Activated T-helper 1 cell treated with anti-CD3 and anti-CD28 coated beads, Interleukin-12 subunit alpha, Interleukin-12 subunit beta, Interleukin-2, Interleukin-4 antibody, amounts not matched to agents 30 ng/mL and 10 ng/mL and 1 ng/mL, durations not matched to agents 14 hours and 24 hours and 36 hours (primary cell): ENCODE data around the gene SHC4. TPM values are rescaled to one million over a fixed set of nuclear protein-coding genes. Genes with fewer than 3 reads are reported as not detected.
A peak's percentile ranks its signal among the peaks of the same experiment; 100 is the strongest.

Experiments
- DNase-seq: peaks from one replicate; pipeline ENCODE4 v3.0.0; 2021; ENCODE audit warnings: low spot score
- H3K27ac Mint-ChIP-seq: one replicate; pipeline ENCODE4 v1.8.0; 2021; ENCODE audit warnings: mild to moderate bottlenecking, mixed read lengths
- H3K27me3 Mint-ChIP-seq: one replicate; pipeline ENCODE4 v1.8.0; 2022; ENCODE audit warnings: mild to moderate bottlenecking, moderate library complexity, mixed read lengths; ENCODE audit not compliant: insufficient read depth
- H3K36me3 Mint-ChIP-seq: one replicate; pipeline ENCODE4 v1.8.0; 2021; ENCODE audit warnings: low read depth, mixed read lengths
- H3K4me1 Mint-ChIP-seq: one replicate; pipeline ENCODE4 v1.8.0; 2021; ENCODE audit warnings: low read depth, mixed read lengths
- H3K4me3 Mint-ChIP-seq: one replicate; pipeline ENCODE4 v1.8.0; 2021; ENCODE audit warnings: mild to moderate bottlenecking, moderate library complexity, mixed read lengths
- H3K9me3 Mint-ChIP-seq: one replicate; pipeline ENCODE4 v1.8.0; 2021; ENCODE audit warnings: mixed read lengths
- intact Hi-C: fragments of 100-400 bp; cut with micrococcal nuclease; formaldehyde crosslinking; loops from one replicate; pipeline ENCODE4 v1.15.1; 2024
- total RNA-seq: library from RNA; stranded (reverse); gene quantifications from 2 replicates; pipeline ENCODE4 v1.2.3, GENCODE V29; 2022

The SHC4 gene, protein sequence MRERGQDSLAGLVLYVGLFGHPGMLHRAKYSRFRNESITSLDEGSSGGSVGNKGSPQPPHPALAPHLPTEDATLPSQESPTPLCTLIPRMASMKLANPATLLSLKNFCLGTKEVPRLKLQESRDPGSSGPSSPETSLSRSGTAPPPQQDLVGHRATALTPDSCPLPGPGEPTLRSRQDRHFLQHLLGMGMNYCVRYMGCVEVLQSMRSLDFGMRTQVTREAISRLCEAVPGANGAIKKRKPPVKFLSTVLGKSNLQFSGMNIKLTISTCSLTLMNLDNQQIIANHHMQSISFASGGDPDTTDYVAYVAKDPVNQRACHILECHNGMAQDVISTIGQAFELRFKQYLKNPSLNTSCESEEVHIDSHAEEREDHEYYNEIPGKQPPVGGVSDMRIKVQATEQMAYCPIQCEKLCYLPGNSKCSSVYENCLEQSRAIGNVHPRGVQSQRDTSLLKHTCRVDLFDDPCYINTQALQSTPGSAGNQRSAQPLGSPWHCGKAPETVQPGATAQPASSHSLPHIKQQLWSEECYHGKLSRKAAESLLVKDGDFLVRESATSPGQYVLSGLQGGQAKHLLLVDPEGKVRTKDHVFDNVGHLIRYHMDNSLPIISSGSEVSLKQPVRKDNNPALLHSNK
- 25.7 and 26.4 TPM in 2 replicates for total RNA-seq

DNA sequence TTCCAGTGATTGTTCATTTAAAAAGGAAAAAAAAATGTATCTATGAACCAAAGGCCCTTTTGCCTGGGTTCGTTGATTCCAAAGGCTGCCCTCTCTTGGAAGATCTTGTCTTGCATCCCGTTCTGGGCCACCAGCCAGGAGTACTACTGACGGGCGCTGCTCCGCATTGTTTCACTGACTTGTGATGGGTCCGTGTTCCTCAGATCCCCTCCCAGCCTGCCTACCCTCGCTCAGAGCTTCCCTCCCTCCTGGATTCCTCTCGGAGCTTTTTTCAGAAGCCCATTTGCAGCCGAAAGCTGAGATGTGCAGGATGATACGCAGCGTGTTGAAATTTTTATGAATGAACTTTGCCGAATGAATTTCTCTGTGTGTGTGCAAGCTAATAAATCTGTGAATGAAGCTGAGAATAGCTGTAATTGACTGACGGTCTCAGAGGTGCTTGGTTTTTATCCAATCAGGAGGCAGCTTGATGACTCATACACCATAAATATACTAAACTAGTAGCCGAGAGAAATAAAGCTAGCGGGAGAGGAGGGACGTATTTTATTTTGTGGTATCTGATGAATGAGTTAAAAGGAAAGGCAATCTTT lies at the start of gene SHC4:
SHC4 (minus strand) TSS at position 396 of the 590 bp plus-strand sequence. CDS start 904 bp downstream, outside the sequence.
- Mint-ChIP-seq H3K9me3 (peaks cover 3% of the 10 kb centered on the region), H3K27me3 (peaks cover 11% of the 10 kb centered on the region), H3K4me1 (peaks cover 64% of the 10 kb centered on the region), H3K36me3 (peaks cover 18% of the 10 kb centered on the region), H3K4me3 (peak within 1 kb of the TSS; percentile 84), H3K27ac (peak within 1 kb of the TSS; percentile 82)
- no peak for DNase-seq
- intact Hi-C loops: loop anchor here (5.0 to 10.0 kb wide), 3 partner anchors 194 to 661 kb away; partner anchors contain the start of genes COPS2, DTWD1, DUT and FAM227B

DNA sequence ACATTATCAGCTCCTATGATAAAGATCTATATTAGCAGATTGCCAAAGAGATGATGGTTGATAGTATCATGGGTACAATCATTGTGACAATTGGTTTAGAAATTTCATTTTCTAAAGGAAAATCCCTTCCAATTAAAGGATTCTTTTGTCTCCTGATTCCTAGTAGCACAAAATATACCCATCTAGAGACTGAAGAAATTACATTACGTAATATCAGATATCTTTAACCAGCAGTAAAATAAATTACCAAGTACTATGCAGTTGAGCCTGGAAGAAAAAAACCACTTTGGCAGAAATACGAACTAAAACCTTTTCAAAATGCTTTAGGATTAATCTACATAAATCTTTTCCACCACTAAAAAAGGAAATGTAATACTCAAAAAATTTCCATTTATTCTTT lies 35.6 kb upstream of the SHC4 start:
- Mint-ChIP-seq H3K36me3 (peaks cover 51% of the 10 kb centered on the region), H3K27ac (no peak overlapping the region), H3K27me3 (no peaks in the 10 kb centered on the region), H3K4me1 (no peaks in the 10 kb centered on the region), H3K9me3 (peaks cover 3% of the 10 kb centered on the region), H3K4me3 (no peak overlapping the region)
- no peak for DNase-seq
- intact Hi-C loops: no loop called here

DNA sequence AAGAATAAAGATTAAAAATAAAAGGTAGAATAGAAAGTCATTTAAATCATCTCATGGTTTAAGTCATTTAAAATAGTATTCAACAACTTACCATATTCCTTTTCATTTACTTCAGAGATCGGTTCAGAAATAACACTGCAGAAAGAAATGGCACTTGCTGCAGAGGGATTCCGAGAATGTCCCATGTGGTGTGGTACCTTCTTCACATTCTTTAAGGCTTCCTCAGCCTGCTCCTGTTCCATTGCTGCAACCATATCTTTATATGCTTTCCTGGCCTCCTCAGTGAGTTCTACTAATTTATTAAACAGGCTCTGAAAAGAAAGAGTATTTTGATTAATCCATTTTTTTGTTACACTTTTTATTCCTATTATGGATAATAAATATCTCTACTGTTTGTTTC lies 32.6 kb upstream of the SHC4 start:
- Mint-ChIP-seq H3K27ac (no peak overlapping the region), H3K4me1 (no peaks in the 10 kb centered on the region), H3K9me3 (no peaks in the 10 kb centered on the region), H3K4me3 (no peak overlapping the region), H3K36me3 (peaks cover 61% of the 10 kb centered on the region), H3K27me3 (no peaks in the 10 kb centered on the region)
- DNase-seq: no peak
- intact Hi-C loops: no loop called here

DNA sequence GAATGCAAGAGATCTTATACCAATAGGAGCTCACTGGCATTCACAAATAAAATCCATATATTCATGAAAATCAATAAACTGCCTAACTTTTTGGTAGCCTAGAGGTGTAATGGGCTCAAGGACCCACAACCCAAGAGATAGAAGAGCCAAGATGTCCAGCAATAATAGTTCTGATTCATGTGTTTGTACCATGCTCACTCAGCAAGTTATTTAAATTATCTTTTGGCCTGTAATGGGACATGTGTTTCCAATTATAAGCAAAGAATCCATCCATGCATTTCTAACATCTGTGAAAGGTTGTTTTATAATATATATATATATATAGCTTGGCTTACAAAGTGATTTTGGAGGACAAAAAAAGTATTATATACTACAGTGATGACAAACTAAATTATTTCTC lies 29.7 kb upstream of the SHC4 start:
- Mint-ChIP-seq H3K27me3 (no peaks in the 10 kb centered on the region), H3K36me3 (peaks cover 53% of the 10 kb centered on the region), H3K4me3 (no peak overlapping the region), H3K27ac (no peak overlapping the region), H3K4me1 (no peaks in the 10 kb centered on the region), H3K9me3 (no peaks in the 10 kb centered on the region)
- no peak for DNase-seq
- intact Hi-C loops: no loop called here

DNA sequence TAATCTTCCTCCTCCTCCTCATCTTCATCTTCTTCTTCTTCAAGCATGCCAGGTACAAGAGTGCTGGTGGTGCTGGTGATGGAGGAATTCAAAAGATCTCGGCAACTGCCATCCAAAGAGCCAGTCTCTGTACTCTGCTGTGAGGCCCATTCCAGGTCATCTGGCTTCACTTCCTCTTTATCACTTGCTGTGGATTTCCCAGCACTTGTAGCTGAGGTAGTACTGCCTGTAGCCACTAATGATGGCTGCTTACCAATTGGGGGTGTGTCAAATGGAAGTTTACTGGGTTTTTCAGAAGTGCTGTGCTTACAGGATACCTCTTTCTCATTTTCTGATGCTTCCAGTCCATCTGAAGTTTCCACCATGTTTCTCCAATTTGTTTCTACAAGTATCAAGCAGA lies 28.8 kb upstream of the SHC4 start:
- no peak overlapping the region for H3K4me3 Mint-ChIP-seq
- no peaks in the 10 kb centered on the region for H3K27me3 Mint-ChIP-seq
- peak overlapping the region; percentile 63 for H3K27ac Mint-ChIP-seq
- H3K36me3 Mint-ChIP-seq: peaks cover 52% of the 10 kb centered on the region
- no peaks in the 10 kb centered on the region for H3K4me1 Mint-ChIP-seq
- no peaks in the 10 kb centered on the region for H3K9me3 Mint-ChIP-seq
- no peak for DNase-seq
- intact Hi-C loops: no loop called here

DNA sequence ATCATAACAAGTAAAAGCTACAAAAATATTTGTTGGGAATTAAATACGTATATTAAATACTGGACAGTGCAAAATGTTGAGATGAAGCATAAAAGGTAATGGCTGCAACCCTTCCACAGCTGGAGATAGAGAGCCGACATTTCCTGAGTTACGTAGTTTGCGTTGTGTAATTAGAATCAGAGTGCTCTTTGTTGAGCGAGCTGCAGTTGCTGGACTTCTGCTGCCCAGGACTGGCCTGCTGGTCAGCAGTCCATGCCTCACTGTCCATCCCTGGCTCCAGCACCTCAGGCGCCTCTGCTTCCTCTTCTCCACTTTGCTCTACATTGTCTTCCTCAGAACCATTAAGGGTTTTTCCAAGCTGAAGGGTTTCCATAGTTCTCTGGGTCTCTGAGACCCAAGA lies 28.4 kb upstream of the SHC4 start:
- Mint-ChIP-seq H3K27me3 (no peaks in the 10 kb centered on the region), H3K36me3 (peaks cover 47% of the 10 kb centered on the region), H3K4me1 (no peaks in the 10 kb centered on the region), H3K4me3 (no peak overlapping the region), H3K27ac (peak overlapping the region; percentile 63), H3K9me3 (no peaks in the 10 kb centered on the region)
- intact Hi-C loops: no loop called here
- no peak for DNase-seq

DNA sequence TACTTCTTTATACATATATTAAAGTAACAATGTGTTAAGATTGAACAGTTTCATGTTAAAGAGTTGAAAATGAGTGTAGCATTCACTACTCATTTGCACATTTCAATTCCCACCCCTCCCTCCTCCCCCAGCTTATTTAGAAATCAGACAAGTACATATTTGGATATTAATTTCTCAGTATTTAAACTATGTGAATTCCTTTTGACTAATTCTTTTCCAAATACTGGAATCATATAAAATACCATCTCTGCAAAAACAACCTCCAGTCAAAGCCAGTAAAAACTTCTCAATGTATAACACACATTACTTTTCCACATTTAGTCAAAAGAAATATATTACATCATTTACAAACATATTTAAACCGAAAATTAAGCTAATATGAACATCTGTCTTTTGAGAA lies 25.5 kb upstream of the SHC4 start:
- no peak overlapping the region for H3K4me3 Mint-ChIP-seq
- no peak overlapping the region for H3K27ac Mint-ChIP-seq
- DNase-seq: no peak
- H3K27me3 Mint-ChIP-seq: no peaks in the 10 kb centered on the region
- intact Hi-C loops: no loop called here
- no peaks in the 10 kb centered on the region for H3K4me1 Mint-ChIP-seq
- H3K36me3 Mint-ChIP-seq: peaks cover 28% of the 10 kb centered on the region
- no peaks in the 10 kb centered on the region for H3K9me3 Mint-ChIP-seq

DNA sequence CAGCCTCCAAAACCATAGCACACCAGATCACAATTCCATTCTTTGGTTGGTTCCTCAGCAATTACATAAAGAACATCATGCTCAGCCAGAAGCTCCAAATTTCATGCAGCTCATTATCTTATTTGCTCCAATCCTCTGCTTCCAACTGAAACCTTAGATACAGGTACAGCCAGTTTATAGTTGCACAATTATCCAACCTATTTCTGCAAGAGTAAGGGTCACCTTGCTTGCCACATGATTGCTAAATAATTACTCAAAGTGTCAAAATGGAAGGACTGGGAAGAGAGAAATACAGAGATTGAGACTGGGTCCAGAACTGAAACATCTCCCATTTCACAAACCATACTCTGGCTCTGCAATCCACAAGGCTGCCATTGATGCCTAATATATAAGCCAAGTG lies 23.4 kb upstream of the SHC4 start:
- intact Hi-C loops: no loop called here
- DNase-seq: no peak
- no peak overlapping the region for H3K4me3 Mint-ChIP-seq
- peaks cover 2% of the 10 kb centered on the region for H3K27me3 Mint-ChIP-seq
- H3K27ac Mint-ChIP-seq: no peak overlapping the region
- no peaks in the 10 kb centered on the region for H3K4me1 Mint-ChIP-seq
- no peaks in the 10 kb centered on the region for H3K9me3 Mint-ChIP-seq
- peaks cover 14% of the 10 kb centered on the region for H3K36me3 Mint-ChIP-seq

DNA sequence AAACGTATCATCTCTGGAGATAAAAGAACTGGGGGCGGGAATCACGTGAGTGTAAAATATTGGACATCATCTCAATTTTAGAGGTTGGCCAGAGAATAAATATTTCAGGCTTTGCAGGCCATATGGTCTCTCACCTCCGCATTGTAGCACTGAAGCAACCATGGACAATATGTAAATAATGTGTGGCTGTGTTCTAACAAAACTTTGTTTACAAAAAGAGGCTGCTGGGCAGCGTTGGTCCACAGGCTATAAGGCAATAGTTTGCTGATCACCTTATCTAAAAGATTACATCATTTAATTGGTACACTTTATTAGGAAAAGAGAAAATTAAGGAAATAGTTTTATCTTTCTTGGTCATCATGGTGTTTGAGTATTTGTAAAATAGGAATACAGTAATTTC lies 22.5 kb upstream of the SHC4 start:
- no peaks in the 10 kb centered on the region for H3K9me3 Mint-ChIP-seq
- no peaks in the 10 kb centered on the region for H3K4me1 Mint-ChIP-seq
- DNase-seq: no peak
- peaks cover 6% of the 10 kb centered on the region for H3K27me3 Mint-ChIP-seq
- intact Hi-C loops: no loop called here
- H3K36me3 Mint-ChIP-seq: peaks cover 8% of the 10 kb centered on the region
- no peak overlapping the region for H3K4me3 Mint-ChIP-seq
- no peak overlapping the region for H3K27ac Mint-ChIP-seq

DNA sequence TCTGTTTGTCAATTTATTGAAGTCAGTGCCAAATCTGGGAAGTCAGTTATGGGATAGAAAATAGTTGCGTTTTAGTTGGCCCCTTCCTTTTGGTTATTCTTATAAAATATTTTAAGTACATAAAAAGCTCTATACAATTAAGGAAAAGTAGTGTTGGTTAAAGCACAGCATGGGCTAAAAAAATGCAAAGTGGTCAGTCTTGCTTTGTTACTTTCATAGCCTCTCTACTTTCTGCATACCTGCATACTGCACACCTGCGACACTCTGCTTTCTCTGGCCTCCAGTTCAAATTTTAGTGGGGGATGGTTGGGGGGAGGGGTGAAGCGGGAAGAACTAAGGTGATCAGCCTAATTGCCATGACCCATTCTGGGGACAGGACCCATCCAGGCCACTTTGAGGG lies 21.8 kb upstream of the SHC4 start:
- intact Hi-C loops: no loop called here
- peaks cover 4% of the 10 kb centered on the region for H3K36me3 Mint-ChIP-seq
- no peak overlapping the region for H3K4me3 Mint-ChIP-seq
- H3K27ac Mint-ChIP-seq: no peak overlapping the region
- peaks cover 6% of the 10 kb centered on the region for H3K27me3 Mint-ChIP-seq
- no peak for DNase-seq
- no peaks in the 10 kb centered on the region for H3K9me3 Mint-ChIP-seq
- no peaks in the 10 kb centered on the region for H3K4me1 Mint-ChIP-seq

DNA sequence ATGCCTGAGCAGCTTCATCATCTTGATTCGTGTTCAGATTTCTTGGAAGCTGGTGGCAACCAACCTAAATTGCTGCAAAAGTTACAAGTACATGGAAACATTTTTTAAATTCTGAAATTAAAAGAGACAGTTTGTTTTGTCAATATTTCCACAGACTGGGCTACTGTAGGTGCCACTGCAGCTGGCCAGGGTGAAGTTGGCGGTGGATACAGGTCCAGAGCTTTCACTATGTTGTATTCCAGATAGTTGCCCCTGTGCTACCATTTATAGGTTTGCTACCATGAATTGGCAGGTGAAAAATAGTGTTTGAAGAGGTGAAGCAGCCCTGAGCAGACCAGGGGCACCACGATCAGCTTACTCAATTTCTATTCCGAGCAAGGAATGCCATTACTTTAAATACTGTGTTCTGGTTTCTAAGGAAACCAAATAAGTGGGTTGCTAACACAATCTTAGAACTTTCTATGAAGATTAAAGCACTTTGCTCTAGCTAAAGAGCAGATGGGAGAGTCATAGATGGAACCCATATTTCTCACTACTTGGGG lies 21.2 kb upstream of the SHC4 start:
- H3K27me3 Mint-ChIP-seq: peaks cover 6% of the 10 kb centered on the region
- no peak overlapping the region for H3K27ac Mint-ChIP-seq
- intact Hi-C loops: no loop called here
- H3K9me3 Mint-ChIP-seq: no peaks in the 10 kb centered on the region
- H3K4me3 Mint-ChIP-seq: no peak overlapping the region
- no peaks in the 10 kb centered on the region for H3K4me1 Mint-ChIP-seq
- DNase-seq: no peak
- peaks cover 1% of the 10 kb centered on the region for H3K36me3 Mint-ChIP-seq

DNA sequence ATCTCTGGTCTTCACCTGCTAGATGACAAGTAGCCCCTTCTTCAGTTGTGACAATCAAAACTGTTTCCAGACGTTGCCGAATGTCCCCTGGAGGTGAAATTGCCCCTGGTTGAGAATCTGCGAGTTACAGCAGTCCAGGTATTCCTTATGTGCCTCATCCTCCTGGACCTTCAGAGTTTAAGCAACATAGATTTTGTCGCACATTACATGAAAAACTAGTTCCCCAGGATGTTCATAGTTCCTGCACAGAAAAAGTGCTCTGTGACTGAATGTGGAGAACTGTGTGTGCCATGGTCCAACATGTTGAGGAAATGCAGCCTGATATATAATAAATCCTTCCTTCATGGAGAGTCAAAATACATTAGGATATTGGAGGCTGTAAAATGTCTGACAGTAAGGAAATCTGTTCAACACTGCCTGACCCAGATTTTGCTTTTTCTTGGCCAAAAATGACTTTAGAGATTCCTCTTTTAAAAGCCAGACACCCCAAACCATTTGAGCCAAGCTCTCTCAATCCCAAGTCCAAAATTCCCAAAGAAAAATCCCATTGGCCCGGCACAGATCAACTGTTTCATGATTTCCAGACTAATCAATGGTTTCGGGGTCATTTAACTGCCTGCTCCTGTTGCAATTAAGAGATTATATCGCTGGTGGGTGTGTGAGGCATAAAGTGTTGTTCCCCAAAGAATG lies 20.4 kb upstream of the SHC4 start:
- Mint-ChIP-seq H3K9me3 (no peaks in the 10 kb centered on the region), H3K27me3 (peaks cover 6% of the 10 kb centered on the region), H3K36me3 (peaks cover 1% of the 10 kb centered on the region), H3K4me3 (no peak overlapping the region), H3K4me1 (no peaks in the 10 kb centered on the region), H3K27ac (no peak overlapping the region)
- intact Hi-C loops: no loop called here
- no peak for DNase-seq
